ENCODE results near the gene SRXN1.

The SRXN1 gene

DNA sequence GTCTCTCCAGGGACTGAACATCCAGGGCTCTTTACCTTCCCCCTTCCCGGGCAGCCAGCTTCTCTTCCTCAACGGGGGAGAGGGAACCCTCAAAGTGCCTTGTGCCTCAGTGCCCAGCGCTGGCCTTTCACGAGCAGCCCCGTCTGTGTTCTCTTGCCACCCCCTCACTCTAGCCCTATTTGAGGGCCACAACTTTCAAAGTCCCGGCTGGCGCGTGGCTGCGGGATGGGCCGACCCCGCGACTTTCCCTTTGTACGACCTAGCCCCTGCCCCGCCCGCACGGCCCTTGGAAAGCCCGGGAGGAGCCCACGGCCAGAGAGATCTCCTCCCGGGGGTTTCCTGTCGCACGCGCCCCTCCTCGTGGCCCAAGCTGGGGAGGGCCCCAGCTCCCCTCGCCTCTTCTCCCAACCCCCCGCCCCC lies 22.0 kb upstream of the SRXN1 start:
- no peak for DNase-seq

GRCh38 chr20:673603-674001 lies 20.6 kb upstream of the SRXN1 start:
- no peak for DNase-seq

- DNase-seq, result no peak
Measured at GRCh38 chr20:672963-673602, 20.1 kb upstream of the SRXN1 start.

DNA sequence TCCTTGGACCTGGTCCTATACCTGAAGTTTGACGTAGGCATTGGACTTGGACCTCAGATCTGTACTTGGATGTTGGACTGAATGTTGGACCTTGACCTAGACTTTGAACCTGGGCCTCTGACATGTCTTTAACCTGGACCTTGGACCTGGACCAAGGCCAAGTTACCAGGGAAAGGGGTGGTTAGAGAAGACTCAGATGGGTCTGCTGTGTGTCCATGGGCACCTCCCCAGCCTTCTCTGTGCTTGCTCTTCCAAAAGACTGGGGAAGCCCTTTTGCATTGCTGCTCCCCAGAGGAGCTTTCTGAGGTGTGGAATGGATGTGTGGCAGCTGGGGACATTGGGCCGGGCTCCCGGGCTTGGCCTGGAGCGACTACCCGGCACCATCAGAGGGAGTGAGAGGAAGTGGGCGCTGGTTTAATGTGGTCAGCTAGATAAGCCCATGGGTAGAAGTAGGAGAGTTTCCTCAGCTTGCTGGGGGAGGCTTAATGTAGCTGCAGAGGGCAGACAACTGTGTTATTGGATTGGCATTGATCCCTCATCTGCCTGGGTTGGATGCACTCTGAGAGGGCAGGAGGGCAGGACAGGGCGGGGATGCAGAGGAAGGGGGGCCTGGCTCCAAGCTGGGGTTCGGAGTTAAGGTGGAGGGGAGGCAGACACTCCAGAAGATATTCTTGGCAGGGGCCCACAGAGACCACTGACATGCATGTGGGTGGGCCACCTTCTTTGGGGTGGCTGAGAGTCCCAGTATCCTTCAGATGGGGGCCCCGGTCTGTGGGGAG lies 18.4 kb upstream of the SRXN1 start:
- no peak for DNase-seq

GRCh38 chr20:669573-669972 lies 16.6 kb upstream of the SRXN1 start:
- no peak for DNase-seq

- DNase-seq, result no peak
Measured at GRCh38 chr20:668638-669037, 15.6 kb upstream of the SRXN1 start.

DNA sequence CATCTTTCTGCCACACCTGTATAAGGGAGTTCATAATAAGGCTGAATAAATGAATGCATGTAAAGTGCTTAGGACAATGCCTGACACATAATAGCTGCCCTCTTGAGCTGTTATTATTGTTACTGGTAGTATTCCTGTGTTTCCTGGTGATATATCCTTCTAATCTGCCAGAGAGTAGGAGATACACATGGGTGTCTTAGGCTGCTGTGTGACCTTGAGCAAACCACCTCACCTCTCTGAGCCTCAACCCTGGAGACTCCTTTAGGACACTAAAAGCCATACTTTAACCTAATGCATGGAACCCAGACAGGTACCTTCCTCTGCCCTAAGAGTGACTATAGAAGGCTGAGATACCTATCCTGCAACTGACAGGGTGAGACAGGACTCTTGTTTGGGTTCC lies 15.1 kb upstream of the SRXN1 start:
- DNase-seq, result no peak

GRCh38 chr20:667351-668034 lies 14.5 kb upstream of the SRXN1 start:
- peak; percentile 54 for DNase-seq

GRCh38 chr20:666877-667276 lies 13.9 kb upstream of the SRXN1 start:
- no peak for DNase-seq

DNA sequence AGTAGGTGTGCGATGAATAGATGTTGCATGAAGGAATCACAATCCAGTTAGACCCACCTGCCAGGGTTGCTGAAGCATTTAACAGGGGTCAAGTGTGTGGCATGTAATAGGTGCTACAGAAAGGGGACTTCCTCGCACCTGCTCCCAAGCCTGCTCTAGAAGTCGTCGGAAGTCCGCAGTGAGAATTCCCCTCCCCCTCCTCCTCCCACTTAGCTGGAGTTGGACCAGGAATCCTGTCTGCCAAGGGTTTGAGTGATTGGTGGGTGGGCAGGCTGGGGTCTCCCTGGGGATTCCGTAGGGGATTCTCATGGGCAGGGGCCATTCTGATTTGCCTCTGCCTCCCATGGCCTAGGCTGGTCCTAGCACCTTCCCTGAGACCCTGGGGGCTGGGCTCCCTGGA lies 12.3 kb upstream of the SRXN1 start:
- DNase-seq, result no peak

DNA sequence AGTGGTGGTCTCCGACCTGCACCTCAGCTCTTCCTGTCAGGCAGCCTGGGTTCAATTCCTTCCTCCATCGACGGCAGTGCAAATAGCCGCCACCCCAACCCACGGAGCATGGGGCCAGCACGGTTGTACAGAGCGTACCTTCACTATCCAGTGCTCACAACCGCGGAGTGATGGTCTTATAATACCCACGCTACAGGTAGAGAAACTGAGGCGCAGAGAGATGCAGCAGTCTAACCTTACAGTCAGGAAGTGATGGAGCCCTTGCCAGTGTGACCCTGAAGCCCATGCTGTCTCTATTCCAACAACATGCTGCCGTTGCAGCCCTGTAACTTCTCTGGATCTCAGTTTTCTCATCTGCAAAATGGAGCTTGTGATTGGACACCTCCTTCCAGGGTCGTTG lies 11.6 kb upstream of the SRXN1 start:
- no peak for DNase-seq

GRCh38 chr20:664151-664550 lies 11.2 kb upstream of the SRXN1 start:
- DNase-seq, result no peak

DNA sequence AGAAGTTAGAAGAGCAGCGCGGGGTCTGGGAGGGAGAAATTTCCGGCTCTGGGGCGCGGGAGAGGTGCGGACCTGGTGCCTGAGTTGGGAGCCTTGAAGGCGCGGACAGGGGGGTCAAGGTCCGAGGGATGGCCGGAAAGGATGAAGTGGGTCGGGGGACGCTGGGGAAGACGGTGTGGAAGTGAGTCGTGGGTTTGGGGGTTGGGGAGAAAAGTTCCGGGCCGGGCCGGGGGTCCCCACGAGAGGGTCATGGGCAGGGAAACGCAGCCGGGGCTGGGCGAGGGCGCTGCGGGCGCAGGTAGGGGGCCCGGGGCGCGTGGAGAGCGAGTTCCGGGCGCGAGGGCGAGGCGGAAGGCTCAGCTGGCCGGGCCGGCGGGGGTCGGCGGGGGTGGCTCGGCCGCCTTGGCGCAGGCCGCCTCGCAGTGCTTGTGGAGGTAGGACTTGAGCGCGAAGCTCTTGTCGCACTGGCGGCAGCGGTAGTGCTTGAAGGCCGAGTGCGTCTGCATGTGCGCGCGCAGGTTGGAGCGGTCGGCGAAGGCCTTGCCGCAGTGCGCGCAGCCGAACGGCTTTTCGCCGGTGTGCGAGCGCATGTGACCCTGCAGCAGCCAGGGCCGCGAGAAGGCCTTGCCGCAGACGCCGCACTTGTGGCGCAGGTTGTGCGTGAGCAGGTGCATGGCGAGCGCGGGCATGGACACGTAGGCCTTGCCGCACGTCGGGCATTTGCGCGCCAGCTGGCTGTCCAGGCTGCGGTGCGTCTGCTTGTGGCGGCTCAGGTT lies 10.5 kb upstream of the SRXN1 start:
- DNase-seq, result no peak

DNA sequence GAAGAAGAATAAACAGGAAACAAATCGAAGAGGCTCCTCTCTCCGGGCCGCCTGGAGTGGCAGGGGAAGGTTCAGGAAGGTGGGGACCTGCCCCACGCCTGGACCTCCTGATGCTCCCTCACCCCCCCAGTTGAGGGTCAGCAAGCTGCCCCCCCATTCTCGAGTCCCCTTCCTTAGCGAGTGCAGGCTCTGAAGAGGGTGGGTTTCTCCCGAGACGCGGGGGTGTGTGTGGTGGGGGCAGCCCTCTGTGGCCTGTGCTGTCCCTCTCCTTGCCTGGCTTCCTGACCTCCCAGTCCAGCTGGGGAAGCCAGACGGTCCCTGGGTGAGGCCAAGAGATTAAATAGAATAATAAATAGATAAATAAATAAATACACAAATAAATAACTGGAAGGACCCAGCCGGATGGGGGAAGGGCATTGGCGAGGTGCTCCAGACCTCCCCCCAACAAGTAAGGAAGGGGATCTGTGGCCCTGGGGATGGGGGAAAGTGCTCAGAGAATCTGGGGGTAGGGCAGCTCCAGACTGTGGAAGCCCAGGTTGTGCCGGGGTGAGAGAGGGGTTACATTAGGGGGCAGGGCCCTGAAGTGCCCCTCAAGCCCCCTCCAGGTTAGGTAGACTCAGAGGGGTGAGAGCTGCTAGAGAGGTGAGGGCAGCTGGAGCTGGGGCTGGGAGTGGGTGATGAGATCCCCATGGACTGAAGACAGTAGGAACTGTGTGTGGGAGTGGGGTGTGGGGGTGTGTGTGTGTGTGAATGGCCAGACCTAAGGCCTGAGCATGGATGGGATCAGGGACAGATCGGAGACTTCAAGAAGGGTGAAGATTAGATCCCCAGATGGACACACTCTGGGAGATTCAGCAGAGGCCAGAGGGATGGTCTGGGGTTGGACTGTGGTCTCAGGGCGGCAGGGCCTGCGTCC lies 9.5 kb upstream of the SRXN1 start:
- no peak for DNase-seq

- DNase-seq, result no peak
Measured at GRCh38 chr20:661474-662270, 8.7 kb upstream of the SRXN1 start.

DNA sequence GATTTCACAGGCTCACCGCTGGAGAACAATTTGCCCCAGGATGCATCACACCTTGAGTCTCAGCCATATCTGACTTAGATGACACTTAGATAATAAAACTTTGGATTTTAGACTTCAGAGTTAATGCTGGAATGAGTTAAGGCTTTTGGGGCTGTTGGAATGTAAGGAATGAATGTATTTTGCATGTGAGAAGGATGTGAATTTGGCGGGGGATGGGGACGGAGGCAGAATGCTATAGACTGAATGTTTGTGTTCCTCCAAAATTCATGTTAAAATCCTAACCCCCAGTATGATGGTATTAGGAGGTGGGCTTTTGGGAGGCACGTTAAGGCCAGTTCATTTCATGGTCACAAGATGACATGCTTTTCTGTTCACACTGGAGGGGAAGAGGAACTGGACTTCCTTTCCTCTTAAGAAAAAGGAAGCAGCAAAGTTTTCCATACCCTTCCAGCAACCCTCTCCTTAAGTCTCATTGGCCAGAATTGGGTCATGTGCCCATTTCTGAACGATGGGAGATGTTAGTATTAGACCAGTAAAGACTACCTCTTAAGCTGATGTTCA lies 5.8 kb upstream of the SRXN1 start:
- no peak for DNase-seq

- no peak for DNase-seq
Measured at GRCh38 chr20:658202-658601, 5.2 kb upstream of the SRXN1 start.

DNA sequence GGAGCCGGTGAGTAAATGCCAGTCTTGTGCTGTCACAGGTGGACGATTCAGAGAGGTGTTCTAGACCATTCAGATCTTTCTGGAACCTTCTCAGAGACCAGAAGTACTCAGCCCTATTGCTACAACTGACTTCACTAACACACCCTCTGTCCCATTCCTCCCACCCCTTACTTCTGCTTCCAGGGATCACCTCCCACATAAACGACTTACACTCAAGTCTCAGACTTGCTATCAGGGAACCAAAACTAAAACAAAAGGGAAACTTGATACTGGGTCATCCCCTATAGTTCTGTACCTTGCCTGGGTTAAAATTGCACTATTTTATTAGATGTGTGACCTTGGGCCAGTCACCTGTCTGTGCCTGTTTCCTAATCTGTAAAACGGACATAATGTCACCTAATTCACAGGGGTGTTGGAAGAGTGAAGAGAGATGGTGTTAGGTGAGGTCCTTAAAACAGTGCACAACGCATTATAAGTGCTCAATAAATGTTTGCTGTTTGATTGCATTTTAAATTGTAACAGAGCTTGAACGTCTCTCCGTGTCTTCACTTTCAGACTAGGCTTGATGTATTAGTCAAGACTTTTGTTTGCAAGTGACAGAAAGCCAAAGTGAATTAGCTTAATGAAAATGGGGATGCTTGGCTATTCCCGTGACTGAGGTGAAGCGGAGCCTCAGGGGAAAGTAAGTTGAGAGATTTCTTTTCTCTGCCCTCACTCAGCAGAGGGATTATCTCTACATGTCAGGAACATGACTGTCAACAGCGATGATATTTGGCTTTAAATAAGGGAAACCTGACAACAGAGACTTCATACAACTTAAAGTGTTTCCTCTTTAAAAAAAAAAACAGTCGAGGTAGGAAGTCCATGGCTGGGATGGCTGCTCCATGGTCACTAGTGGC lies 3.0 kb upstream of the SRXN1 start:
- no peak for DNase-seq

DNA sequence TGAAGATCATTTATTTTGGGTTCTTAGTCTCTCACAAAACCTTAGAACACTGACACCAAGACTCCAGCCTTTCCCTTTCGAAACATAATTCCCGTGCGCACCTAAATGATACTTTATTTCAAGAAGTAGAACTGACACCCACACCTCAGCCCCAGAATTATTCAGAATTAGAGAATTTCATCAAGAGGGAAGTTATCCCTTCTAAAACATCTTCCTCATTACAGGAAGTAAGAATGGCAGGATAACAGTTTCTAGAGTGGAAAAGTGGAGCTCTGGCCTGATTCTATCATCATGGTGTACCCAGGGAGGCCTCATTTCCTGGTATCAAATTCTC lies 1.4 kb upstream of the SRXN1 start:
- no peak for DNase-seq
